Stomach (tissue), 9 donors: Measurements from ENCODE around the gene EIF1B. TPM values are rescaled to one million over a fixed set of nuclear protein-coding genes. Genes with fewer than 3 reads are reported as not detected.

ENCODE experiments used
- DNase-seq, 2 donors: peaks; one replicate each; pipeline versions ENCODE4 v3.0.0 to v3.0.0-alpha.2; 2013 to 2019
- H3K27ac ChIP-seq, 5 donors: fragments of 200-600 bp in 4 of 5; sonication (generic) in 4 of 5; one replicate each; pipeline ENCODE4 v1.5.1; 2013 to 2019; ENCODE audit warnings: mild to moderate bottlenecking in 1 of 5, moderate library complexity in 1 of 5
- H3K27me3 ChIP-seq, 3 donors: fragments of 200-600 bp; sonication (generic); one replicate each; pipeline ENCODE4 v1.5.1; 2017 to 2019; ENCODE audit warnings: mixed run types in 1 of 3
- H3K36me3 ChIP-seq, 4 donors: fragments of 200-600 bp; sonication (generic); 1 replicate in 3 of 4; 2 replicates in 1 of 4; pipeline ENCODE4 v1.5.1; 2016 to 2019
- H3K4me1 ChIP-seq, 4 donors: fragments of 200-600 bp; sonication (generic); one replicate each; pipeline ENCODE4 v1.5.1; 2016 to 2019
- H3K4me3 ChIP-seq, 4 donors: fragments of 200-600 bp; sonication (generic) in 3 of 4; one replicate each; pipeline ENCODE4 v1.5.1; 2016 to 2019; ENCODE audit warnings: mild to moderate bottlenecking in 1 of 4
- H3K9me3 ChIP-seq, 4 donors: fragments of 200-600 bp; sonication (generic); one replicate each; pipeline ENCODE4 v1.5.1; 2016 to 2019
- EP300 ChIP-seq: sonication (generic); formaldehyde crosslinking; IDR thresholded peaks from one replicate; pipeline ENCODE4 v1.6.1; 2017; ENCODE audit warnings: antibody characterized with exemption
- POLR2A ChIP-seq, 4 donors: fragments of 450-650 bp; IDR thresholded peaks; one replicate each; pipeline ENCODE4 v1.6.1; 2016; ENCODE audit warnings: antibody characterized with exemption in 4 of 4, control low read depth in 2 of 4, mild to moderate bottlenecking in 1 of 4, moderate library complexity in 1 of 4
- POLR2AphosphoS5 ChIP-seq, 3 donors: sonication (generic); formaldehyde crosslinking; IDR thresholded peaks; one replicate each; pipeline ENCODE4 v1.6.1; 2016; ENCODE audit warnings: antibody characterized with exemption in 3 of 3
- WGBS, 5 donors: extraction: QIAGEN DNeasy Blood & Tissue Kit in 3 of 5; methylation state at CpG; one replicate each; pipeline versions ENCODE4 v1.1.5 to v1.1.7; 2013 to 2018; 5-methylcytosine and 5-hydroxymethylcytosine counted together
- intact Hi-C: fragments of 100-400 bp; cut with DNase I; formaldehyde crosslinking; loops from one replicate; pipeline ENCODE4 v1.15.1; 2023; ENCODE audit warnings: low total_unique reads
- polyA plus RNA-seq, 3 donors: library from polyadenylated mRNA; stranded (reverse); fragments of 200-250 nt; gene quantifications; one replicate each; pipeline ENCODE4 v1.2.3, GENCODE V29; 2013
- total RNA-seq, 5 donors: library from RNA; depleted of rRNA; stranded (reverse); fragments of >200 nt; gene quantifications; one replicate each; pipeline versions ENCODE4 v1.1.0 to v1.2.3, GENCODE V29; 2014 to 2016
- TF ChIP-seq, protein P1 (sequence below), 7 experiments: fragments of 450-650 bp in 4 of 7; fragments of 200-600 bp in 3 of 7; sonication (generic) in 3 of 7; IDR thresholded peaks; one replicate each; pipeline ENCODE4 v1.5.1; 2016 to 2019; ENCODE audit warnings: antibody characterized with exemption in 7 of 7, control low read depth in 2 of 7, mild to moderate bottlenecking in 1 of 7
- donor health status: healthy with polysubstance abuse.
- donor health status: Bipolar disorder and iron deficiency.
- donor health status: healthy.

Gene EIF1B
- total and polyA plus RNA-seq, 8 donors = 2.6 to 76.8 (median 39.8) TPM

DNA sequence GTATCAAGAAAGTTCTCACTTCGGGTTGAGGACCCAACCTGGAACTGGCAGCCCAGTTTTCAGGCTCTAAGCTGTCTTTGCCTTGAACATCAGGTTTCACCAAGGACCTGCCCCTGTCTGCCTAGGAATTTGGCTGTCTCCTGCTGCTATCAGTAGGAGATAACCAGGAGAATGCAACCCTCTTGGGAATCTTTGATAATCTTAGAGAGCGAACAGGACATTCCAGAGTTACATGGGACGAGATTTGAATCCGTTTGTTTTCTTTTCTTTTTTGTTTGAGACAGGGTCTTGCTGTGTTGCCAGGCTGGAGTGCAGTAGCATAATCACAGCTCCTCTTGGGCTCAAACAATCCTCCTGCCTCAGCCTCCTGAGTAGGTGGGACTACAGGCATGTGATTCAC is 18.0 kb upstream of the EIF1B start:
- DNase-seq = no peak
- Histone ChIP-seq H3K4me3 (no peak overlapping the region), H3K9me3 (no peaks in the 10 kb centered on the region), H3K27me3 (no peaks in the 10 kb centered on the region), H3K36me3 (peaks cover 0 to 24% (median 7%) of the 10 kb centered on the region in 4 donors), H3K4me1 (no peaks in the 10 kb centered on the region), H3K27ac (no peak overlapping the region)
- no peak for TF ChIP-seq POLR2A (IDR thresholded peaks at IDR 0.05)
- TF ChIP-seq, protein P1, sequence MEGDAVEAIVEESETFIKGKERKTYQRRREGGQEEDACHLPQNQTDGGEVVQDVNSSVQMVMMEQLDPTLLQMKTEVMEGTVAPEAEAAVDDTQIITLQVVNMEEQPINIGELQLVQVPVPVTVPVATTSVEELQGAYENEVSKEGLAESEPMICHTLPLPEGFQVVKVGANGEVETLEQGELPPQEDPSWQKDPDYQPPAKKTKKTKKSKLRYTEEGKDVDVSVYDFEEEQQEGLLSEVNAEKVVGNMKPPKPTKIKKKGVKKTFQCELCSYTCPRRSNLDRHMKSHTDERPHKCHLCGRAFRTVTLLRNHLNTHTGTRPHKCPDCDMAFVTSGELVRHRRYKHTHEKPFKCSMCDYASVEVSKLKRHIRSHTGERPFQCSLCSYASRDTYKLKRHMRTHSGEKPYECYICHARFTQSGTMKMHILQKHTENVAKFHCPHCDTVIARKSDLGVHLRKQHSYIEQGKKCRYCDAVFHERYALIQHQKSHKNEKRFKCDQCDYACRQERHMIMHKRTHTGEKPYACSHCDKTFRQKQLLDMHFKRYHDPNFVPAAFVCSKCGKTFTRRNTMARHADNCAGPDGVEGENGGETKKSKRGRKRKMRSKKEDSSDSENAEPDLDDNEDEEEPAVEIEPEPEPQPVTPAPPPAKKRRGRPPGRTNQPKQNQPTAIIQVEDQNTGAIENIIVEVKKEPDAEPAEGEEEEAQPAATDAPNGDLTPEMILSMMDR (IDR thresholded peaks at IDR 0.05) = no peak
- intact Hi-C loops = no loop called here
- WGBS, 5 donors = 89 to 97% (median 94%) methylated on average over 4 of the region's 4 CpGs

DNA sequence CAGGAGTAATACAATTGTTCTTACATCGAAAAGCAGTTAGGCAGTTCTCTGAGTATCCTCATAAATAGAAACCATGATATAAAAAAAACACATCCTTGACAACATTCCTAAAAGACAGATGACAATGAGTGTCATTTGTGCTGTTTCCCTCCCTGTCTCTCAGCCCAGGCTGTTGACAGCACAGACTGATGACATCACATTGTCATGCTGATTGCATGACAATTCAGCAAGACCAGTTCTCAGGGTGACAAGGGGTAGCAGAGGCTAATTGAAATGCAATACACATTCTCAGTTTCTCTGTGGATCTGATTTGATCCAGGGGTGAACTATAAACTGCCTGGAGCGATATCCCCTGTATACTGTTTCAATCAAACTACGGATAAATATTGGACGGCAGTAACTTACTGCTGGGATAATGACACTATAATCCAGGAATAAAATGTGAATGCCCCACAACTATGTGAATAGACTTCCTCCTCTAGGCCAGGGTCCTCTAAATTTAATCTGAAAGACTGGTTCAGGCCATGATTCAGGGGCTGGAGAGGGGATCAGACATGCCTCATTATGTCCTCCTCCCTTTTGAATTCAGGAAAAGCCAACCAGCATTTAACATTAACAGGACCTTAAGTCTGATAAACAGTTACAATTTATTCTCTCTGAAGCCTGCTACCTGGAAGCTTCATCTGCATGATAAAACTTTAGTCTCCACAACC is 16.7 kb upstream of the EIF1B start:
- DNase-seq = no peak
- H3K36me3 ChIP-seq = peaks cover 0 to 31% (median 7%) of the 10 kb centered on the region in 4 donors
- TF ChIP-seq POLR2A (IDR thresholded peaks at IDR 0.05) (no peak), POLR2AphosphoS5 (IDR thresholded peaks at IDR 0.05) (no peak)
- TF ChIP-seq, protein P1 (IDR thresholded peaks at IDR 0.05) = no peak
- no peaks in the 10 kb centered on the region for H3K9me3 ChIP-seq
- no peak overlapping the region for H3K27ac ChIP-seq
- 60 to 89% (median 77%) methylated on average over 4 of the region's 4 CpGs for WGBS, 5 donors
- no peaks in the 10 kb centered on the region for H3K27me3 ChIP-seq
- H3K4me3 ChIP-seq = no peak overlapping the region
- intact Hi-C loops = no loop called here
- H3K4me1 ChIP-seq = no peaks in the 10 kb centered on the region

DNA sequence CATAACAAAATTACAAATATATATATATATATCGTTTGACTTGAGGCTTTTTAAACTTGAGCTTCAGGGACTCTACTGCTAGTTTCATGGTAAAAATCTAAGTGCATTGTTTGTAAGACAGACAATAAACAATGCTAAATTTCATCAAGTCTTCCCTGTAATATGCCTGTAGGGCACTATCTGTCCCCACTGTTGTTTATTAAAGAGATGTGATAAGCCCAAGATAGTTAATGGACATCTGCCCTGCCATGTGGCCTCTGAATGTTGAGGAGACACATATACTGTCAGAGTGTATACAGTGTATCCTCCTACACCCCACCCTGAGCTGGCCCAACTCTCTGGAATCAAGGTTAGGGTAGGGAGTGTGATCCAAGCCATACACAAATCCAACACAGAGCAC is 15.1 kb upstream of the EIF1B start:
- Histone ChIP-seq H3K27ac (no peak overlapping the region), H3K27me3 (no peaks in the 10 kb centered on the region), H3K4me3 (no peak overlapping the region)

DNA sequence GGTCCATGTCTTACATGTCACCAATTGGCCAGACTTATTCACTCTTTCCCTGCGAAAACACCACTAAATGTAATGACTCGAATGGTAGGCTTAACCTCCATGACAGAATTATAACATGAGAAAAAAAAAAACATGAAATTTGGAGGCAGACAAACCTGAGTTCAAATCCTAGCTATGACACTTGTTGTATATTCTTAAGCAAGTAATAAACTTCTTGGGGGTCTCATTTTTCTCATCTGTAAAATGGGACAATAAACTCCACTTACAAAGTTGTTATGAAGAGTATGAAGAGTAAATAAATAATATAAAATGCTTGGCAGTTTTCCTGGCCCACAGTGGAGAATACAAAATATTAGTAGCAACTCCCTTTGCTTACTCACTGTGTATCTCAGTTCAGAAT is 11.4 kb upstream of the EIF1B start:
- TF ChIP-seq EP300 (no peak), POLR2AphosphoS5 (IDR thresholded peaks at IDR 0.05) (no peak), POLR2A (IDR thresholded peaks at IDR 0.05) (no peak)
- TF ChIP-seq, protein P1 (IDR thresholded peaks at IDR 0.05) = no peak
- Histone ChIP-seq H3K27ac (no peak overlapping the region), H3K9me3 (no peaks in the 10 kb centered on the region), H3K4me1 (peaks cover 0 to 8% (median 0%) of the 10 kb centered on the region in 4 donors), H3K27me3 (no peaks in the 10 kb centered on the region), H3K36me3 (peaks cover 0 to 38% (median 15%) of the 10 kb centered on the region in 4 donors), H3K4me3 (no peak overlapping the region)
- 91 to 100% (median 96%) methylated on average over 2 of the region's 2 CpGs for WGBS, 5 donors
- intact Hi-C loops = no loop called here
- DNase-seq = no peak

More for the DNA sequence above, 15.1 kb upstream of the EIF1B start:
- H3K4me1 ChIP-seq = no peaks in the 10 kb centered on the region
- no peak for DNase-seq
- no peaks in the 10 kb centered on the region for H3K9me3 ChIP-seq
- TF ChIP-seq EP300 = no peak
- TF ChIP-seq POLR2AphosphoS5 (IDR thresholded peaks at IDR 0.05) = no peak
- no peak for TF ChIP-seq POLR2A (IDR thresholded peaks at IDR 0.05)
- H3K36me3 ChIP-seq = peaks cover 0 to 37% (median 8%) of the 10 kb centered on the region in 4 donors
- 95 to 98% (median 97%) methylated on average over 1 of the region's 1 CpG for WGBS, 5 donors
- intact Hi-C loops = no loop called here

DNA sequence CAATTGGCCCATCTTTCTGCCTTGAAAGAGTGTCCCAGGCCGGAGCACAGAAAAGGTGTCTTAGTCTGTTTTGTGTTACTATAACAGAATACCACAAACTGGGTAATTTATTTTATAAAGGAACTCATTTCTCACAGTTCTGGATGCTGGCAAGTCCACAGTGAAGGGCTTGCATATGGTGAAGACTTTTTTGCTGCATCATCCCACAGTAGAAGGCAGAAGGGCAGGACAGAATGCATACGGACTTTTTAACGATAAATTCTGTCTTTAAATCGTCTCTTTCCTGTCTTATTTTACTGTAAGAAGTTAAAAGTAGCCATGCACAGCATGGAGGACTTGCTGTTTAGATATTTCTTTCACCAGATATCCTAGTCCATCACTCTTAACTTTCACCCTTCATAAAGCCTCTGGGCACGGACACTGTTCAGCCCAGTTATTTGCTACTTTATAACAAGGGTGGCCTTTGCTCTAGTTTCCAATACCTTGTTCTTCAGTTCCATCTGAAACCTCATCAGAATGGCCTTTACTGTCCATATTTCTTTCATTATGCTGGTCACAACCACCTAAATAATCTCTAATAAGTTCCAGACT is 10.3 kb upstream of the EIF1B start:
- Histone ChIP-seq H3K36me3 (peaks cover 0 to 38% (median 15%) of the 10 kb centered on the region in 4 donors), H3K4me1 (peaks cover 0 to 8% (median 0%) of the 10 kb centered on the region in 4 donors), H3K9me3 (no peaks in the 10 kb centered on the region), H3K27me3 (no peaks in the 10 kb centered on the region), H3K4me3 (no peak overlapping the region), H3K27ac (no peak overlapping the region)
- no peak for DNase-seq
- TF ChIP-seq POLR2AphosphoS5 (IDR thresholded peaks at IDR 0.05) (no peak), EP300 (no peak), POLR2A (IDR thresholded peaks at IDR 0.05) (no peak)
- TF ChIP-seq, protein P1 (IDR thresholded peaks at IDR 0.05) = no peak
- 88 to 94% (median 91%) methylated on average over 5 of the region's 5 CpGs for WGBS, 5 donors
- intact Hi-C loops = no loop called here
